SK-N-SH (cell line): ENCODE results near the gene PPP1R10. TPM values are rescaled to one million over a fixed set of nuclear protein-coding genes. Genes with fewer than 3 reads are reported as not detected.

Experiments
- CTCF ChIA-PET: fragments of 300-600, 350-600 bp; formaldehyde crosslinking; extraction: SDS; loops from one replicate; lab custom pipeline; 2021; lab: Yijun Ruan, JAX
- POLR2A ChIA-PET: fragments of 350-600 bp; sonication (Branson Sonifier 250); formaldehyde crosslinking; extraction: SDS; loops from one replicate; lab custom pipeline; 2020; ENCODE audit warnings: antibody characterized with exemption, inconsistent platforms; lab: Yijun Ruan, JAX
- DNase-seq: peaks from one replicate; pipeline ENCODE4 v3.0.0; 2012
- H2AFZ ChIP-seq: fragments of 200-600 bp; sonication (generic); 2 replicates; pipeline ENCODE4 v1.8.1; 2016; ENCODE audit warnings: antibody characterized with exemption, mild to moderate bottlenecking, low read depth
- H3F3A ChIP-seq: fragments of 200-600 bp; sonication (generic); replicated peaks from 2 replicates; pipeline ENCODE3; 2016; ENCODE audit warnings: antibody characterized with exemption, mild to moderate bottlenecking; ENCODE audit not compliant: insufficient read depth
- H3K27ac ChIP-seq, 2 experiments: fragments of 200-500 bp in 1 of 2; fragments of 200-600 bp in 1 of 2; sonication (Bioruptor generic) in 1 of 2; sonication (generic), shearing (Covaris generic) in 1 of 2; 2 replicates each; pipeline versions ENCODE4 v1.5.1 to v1.6.1; 2014 to 2016; ENCODE audit warnings: low read depth in 2 of 2, inconsistent platforms in 1 of 2, low read length in 1 of 2, mild to moderate bottlenecking in 1 of 2, mixed read lengths in 1 of 2
- H3K27me3 ChIP-seq: fragments of 200-600 bp; sonication (generic), shearing (Covaris generic); 2 replicates; pipeline ENCODE4 v1.6.1; 2016; ENCODE audit warnings: mixed run types; ENCODE audit not compliant: insufficient read depth
- H3K36me3 ChIP-seq, 2 experiments: fragments of 200-500 bp in 1 of 2; fragments of 200-600 bp in 1 of 2; sonication (Bioruptor generic) in 1 of 2; sonication (generic) in 1 of 2; replicated peaks in 1 of 2; 2 replicates each; pipeline versions ENCODE3 to v1.5.1; 2014 to 2016; ENCODE audit warnings: low read length in 1 of 2, mild to moderate bottlenecking in 1 of 2; ENCODE audit not compliant: insufficient read depth in 2 of 2, control insufficient read depth in 1 of 2
- H3K4me1 ChIP-seq, 2 experiments: fragments of 200-500 bp in 1 of 2; fragments of 200-600 bp in 1 of 2; sonication (Bioruptor generic) in 1 of 2; sonication (generic), shearing (Covaris generic) in 1 of 2; 2 replicates each; pipeline versions ENCODE4 v1.5.1 to v1.6.1; 2014 to 2016; ENCODE audit warnings: low read depth in 1 of 2, low read length in 1 of 2, mixed run types in 1 of 2; ENCODE audit not compliant: insufficient read depth in 2 of 2, control insufficient read depth in 1 of 2
- H3K4me2 ChIP-seq: fragments of 200-600 bp; sonication (generic), shearing (Covaris generic); 2 replicates; pipeline ENCODE4 v1.6.1; 2017; ENCODE audit warnings: mixed run types
- H3K4me3 ChIP-seq, 2 experiments: fragments of 200-500 bp in 1 of 2; fragments of 200-600 bp in 1 of 2; sonication (Bioruptor generic) in 1 of 2; sonication (generic), shearing (Covaris generic) in 1 of 2; 2 replicates each; pipeline versions ENCODE4 v1.5.1 to v1.8.1; 2014 to 2016; ENCODE audit warnings: low read depth in 2 of 2, inconsistent platforms in 1 of 2, low read length in 1 of 2, mild to moderate bottlenecking in 1 of 2, mixed read lengths in 1 of 2, moderate library complexity in 1 of 2
- H3K79me2 ChIP-seq: fragments of 200-600 bp; sonication (generic); 2 replicates; pipeline ENCODE4 v1.8.1; 2017; ENCODE audit warnings: mild to moderate bottlenecking; ENCODE audit not compliant: insufficient read depth
- H3K9ac ChIP-seq: fragments of 200-600 bp; sonication (generic); 2 replicates; pipeline ENCODE4 v1.6.1; 2017; ENCODE audit warnings: mixed run types
- H3K9me2 ChIP-seq: fragments of 200-600 bp; sonication (generic); 2 replicates; pipeline ENCODE4 v1.6.1; 2017; ENCODE audit warnings: mixed run types
- H3K9me3 ChIP-seq: fragments of 200-600 bp; sonication (generic); 2 replicates; pipeline ENCODE4 v1.6.1; 2017; ENCODE audit warnings: mixed run types, mild to moderate bottlenecking, moderate library complexity
- H4K20me1 ChIP-seq: fragments of 200-600 bp; sonication (generic); 2 replicates; pipeline ENCODE4 v1.6.1; 2017; ENCODE audit warnings: mild to moderate bottlenecking, mixed run types; ENCODE audit not compliant: insufficient read depth
- CTCF ChIP-seq: fragments of 200-600 bp; sonication (generic); IDR thresholded peaks from 2 replicates; pipeline ENCODE4 v1.6.1; 2017; ENCODE audit warnings: antibody characterized with exemption, mild to moderate bottlenecking, moderate library complexity
- ELF1 ChIP-seq: IDR thresholded peaks from 2 replicates; pipeline ENCODE4 v1.4.0; 2012
- EP300 ChIP-seq, 2 experiments: IDR thresholded peaks; 2 replicates each; pipeline versions ENCODE4 v1.4.0 to v1.6.1; 2012; ENCODE audit warnings: borderline replicate concordance in 1 of 2, low read depth in 1 of 2, low read length in 1 of 2
- FOXJ3 ChIP-seq: sonication (generic); formaldehyde crosslinking; IDR thresholded peaks from 2 replicates; pipeline ENCODE4 v1.5.1; 2020; ENCODE audit warnings: mild to moderate bottlenecking, missing genetic modification reagents
- GABPA ChIP-seq: IDR thresholded peaks from 2 replicates; pipeline ENCODE4 v1.4.0; 2012; ENCODE audit warnings: low read depth, mild to moderate bottlenecking
- GATA2 ChIP-seq: sonication (generic); formaldehyde crosslinking; IDR thresholded peaks from 2 replicates; pipeline ENCODE4 v1.5.0; 2020; ENCODE audit warnings: mild to moderate bottlenecking, missing genetic modification reagents
- JUND ChIP-seq: IDR thresholded peaks from 2 replicates; pipeline ENCODE4 v1.4.0; 2012
- MAX ChIP-seq: IDR thresholded peaks from 2 replicates; pipeline ENCODE4 v1.4.0; 2012; ENCODE audit warnings: low read depth
- NFIC ChIP-seq: IDR thresholded peaks from 2 replicates; pipeline ENCODE4 v1.4.0; 2012; ENCODE audit warnings: borderline replicate concordance
- SIN3A ChIP-seq: IDR thresholded peaks from 2 replicates; pipeline ENCODE4 v1.6.1; 2012; ENCODE audit warnings: low read depth, mild to moderate bottlenecking, low read length, moderate library complexity, borderline replicate concordance
- SMC3 ChIP-seq: IDR thresholded peaks from 2 replicates; pipeline ENCODE4 v1.6.1; 2012; ENCODE audit warnings: low read depth, low read length, improper control_type of control experiment
- TAF1 ChIP-seq: IDR thresholded peaks from 2 replicates; pipeline ENCODE4 v1.6.1; 2012; ENCODE audit warnings: low read depth, mild to moderate bottlenecking, low read length, moderate library complexity, borderline replicate concordance
- TCF12 ChIP-seq: IDR thresholded peaks from 2 replicates; pipeline ENCODE4 v1.4.0; 2012
- TEAD4 ChIP-seq: IDR thresholded peaks from 2 replicates; pipeline ENCODE4 v1.4.0; 2012; ENCODE audit warnings: mild to moderate bottlenecking, borderline replicate concordance; ENCODE audit not compliant: insufficient read depth
- YY1 ChIP-seq: IDR thresholded peaks from 2 replicates; pipeline ENCODE4 v1.4.0; 2012; ENCODE audit warnings: low read depth, mild to moderate bottlenecking
- WGBS: methylation state at CpG from one replicate; pipeline ENCODE4 v1.1.6; 2017; ENCODE audit warnings: low lambda C conversion rate; 5-methylcytosine and 5-hydroxymethylcytosine counted together
- polyA plus RNA-seq, 3 experiments: library from polyadenylated mRNA; depleted of rRNA; stranded (reverse); fragments of >200 nt; gene quantifications; 2 replicates each; pipeline ENCODE4 v1.2.3, GENCODE V29; 2012
- TF ChIP-seq, protein P1 (sequence below): fragments of 150-350 bp; IDR thresholded peaks from 2 replicates; pipeline ENCODE4 v1.6.1; 2016; ENCODE audit warnings: mild to moderate bottlenecking, low read depth, low read length

PPP1R10 gene
- polyA plus RNA-seq, 1 of the 3 experiments (the other 2 are of a cell fraction): 16.8 TPM

DNA sequence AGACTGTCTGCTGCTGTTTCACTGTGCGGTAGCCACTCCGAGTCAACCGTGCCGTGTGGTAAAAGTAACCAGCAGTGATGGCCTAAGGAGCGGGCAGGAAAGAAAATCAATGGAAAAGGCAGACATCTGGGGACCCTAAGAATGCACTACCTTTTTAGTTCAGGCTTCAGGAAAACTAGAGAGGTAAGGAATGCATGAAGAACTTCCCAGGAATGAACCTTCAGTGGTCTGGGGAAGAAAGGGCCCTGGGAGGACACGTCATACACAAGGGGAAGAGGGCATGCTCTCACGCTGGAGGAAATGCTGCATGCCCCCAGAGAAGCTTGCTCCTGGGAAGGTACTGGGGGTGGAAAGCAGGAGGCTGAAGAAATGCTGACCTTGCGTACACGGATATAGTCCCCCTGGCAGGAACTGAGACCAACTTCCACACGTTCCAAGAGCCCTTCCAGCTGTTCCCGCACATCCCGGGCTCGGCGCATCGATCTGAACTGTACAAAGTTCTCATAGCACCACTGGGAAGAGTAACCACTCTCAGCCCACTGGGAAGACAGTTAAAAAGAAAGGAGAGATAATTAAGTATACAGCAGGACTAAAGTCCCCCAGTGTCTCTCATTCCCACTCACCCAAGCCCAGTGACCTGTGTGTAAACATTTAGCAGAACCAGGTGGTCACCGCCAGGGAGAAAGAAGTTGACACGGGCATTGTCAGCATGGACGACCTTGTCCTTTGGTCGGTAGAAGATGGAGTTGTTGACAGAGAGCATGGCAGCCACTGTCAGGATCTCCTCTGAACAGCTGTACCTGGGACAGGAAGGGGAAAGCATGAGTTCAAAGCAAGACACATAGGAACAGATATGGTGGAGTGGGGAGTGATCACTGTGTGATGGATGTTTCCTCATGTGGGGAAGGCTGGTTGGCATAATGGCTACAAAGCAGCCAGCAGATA is 38.0 kb upstream of the PPP1R10 start:
- WGBS: 94% methylated on average over 19 of the region's 19 CpGs
- no peak overlapping the region for H3K27ac ChIP-seq
- H2AFZ ChIP-seq: no peak overlapping the region
- H3K9me2 ChIP-seq: no peaks in the 10 kb centered on the region
- peaks cover 34 to 56% of the 10 kb centered on the region in 2 experiments for H3K36me3 ChIP-seq
- H3K4me3 ChIP-seq: no peak overlapping the region
- H3K4me1 ChIP-seq: no peaks in the 10 kb centered on the region
- H3K27me3 ChIP-seq: no peaks in the 10 kb centered on the region
- no peak overlapping the region for H3K4me2 ChIP-seq
- H4K20me1 ChIP-seq: no peaks in the 10 kb centered on the region
- DNase-seq: no peak
- ChIA-PET CTCF (interaction anchor here (1.2 to 2.0 kb wide), 2 partner anchors 24 to 68 kb away, joined by 3 to 7 read pairs; no protein-coding TSS in a partner anchor), POLR2A (no interaction called here)
- H3K79me2 ChIP-seq: no peaks in the 10 kb centered on the region; the same call in 1 of the 2 replicates
- no peak overlapping the region for H3K9ac ChIP-seq
- no peaks in the 10 kb centered on the region for H3K9me3 ChIP-seq
- TF ChIP-seq CTCF (no peak), NFIC (no peak), JUND (no peak), SMC3 (no peak), GABPA (no peak), SIN3A (no peak), TCF12 (no peak), FOXJ3 (CRISPR knock-in tag) (no peak), TAF1 (no peak), EP300 (IDR thresholded peaks at IDR 0.05; ENCODE audit: borderline replicate concordance in 1 of 2, low read depth in 1 of 2, low read length in 1 of 2) (no peak), ELF1 (no peak), MAX (no peak), GATA2 (CRISPR knock-in tag) (no peak), YY1 (no peak), TEAD4 (no peak)
- TF ChIP-seq, protein P1, sequence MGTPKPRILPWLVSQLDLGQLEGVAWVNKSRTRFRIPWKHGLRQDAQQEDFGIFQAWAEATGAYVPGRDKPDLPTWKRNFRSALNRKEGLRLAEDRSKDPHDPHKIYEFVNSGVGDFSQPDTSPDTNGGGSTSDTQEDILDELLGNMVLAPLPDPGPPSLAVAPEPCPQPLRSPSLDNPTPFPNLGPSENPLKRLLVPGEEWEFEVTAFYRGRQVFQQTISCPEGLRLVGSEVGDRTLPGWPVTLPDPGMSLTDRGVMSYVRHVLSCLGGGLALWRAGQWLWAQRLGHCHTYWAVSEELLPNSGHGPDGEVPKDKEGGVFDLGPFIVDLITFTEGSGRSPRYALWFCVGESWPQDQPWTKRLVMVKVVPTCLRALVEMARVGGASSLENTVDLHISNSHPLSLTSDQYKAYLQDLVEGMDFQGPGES: no peak
- H3F3A ChIP-seq: peaks cover 4% of the 10 kb centered on the region
